MM.1S (cell line): ENCODE measurements around the gene TREX2.

Experiments used
- CTCF ChIP-seq: fragments of 300-600 bp; sonication (generic); IDR thresholded peaks from 2 replicates; pipeline ENCODE4 v1.5.1; 2016; ENCODE audit warnings: antibody characterized with exemption, low read length, mixed read lengths
- EZH2 ChIP-seq: fragments of 300-600 bp; sonication (generic); optimal IDR thresholded peaks from 2 replicates; pipeline ENCODE3; 2017; ENCODE audit warnings: low read depth, mild to moderate bottlenecking, antibody characterized with exemption, low read length, mixed read lengths
- EZH2phosphoT487 ChIP-seq: fragments of 300-600 bp; sonication (generic); IDR thresholded peaks from 2 replicates; pipeline ENCODE4 v1.6.1; 2018; ENCODE audit warnings: antibody characterized with exemption, low read length

- TF ChIP-seq EZH2 (no peak), EZH2phosphoT487 (no peak), CTCF (no peak)
These were observed 45.6 kb upstream of the TREX2 start for GRCh38 chrX:153491351-153491914.
